ENCODE data around the gene YTHDF1. TPM values are rescaled to one million over a fixed set of nuclear protein-coding genes. Genes with fewer than 3 reads are reported as not detected.
A peak's percentile ranks its signal among the peaks of the same experiment; 100 is the strongest.

Gene YTHDF1
- total RNA-seq, 1 donor from 2014 or later: 43.3 TPM

- no peak overlapping the region for H3K27ac Mint-ChIP-seq (ENCODE audit: unreplicated experiment)
- H3K9me3 Mint-ChIP-seq (ENCODE audit: unreplicated experiment): peaks cover 33% of the 10 kb centered on the region
- DNase-seq: no peak
- peaks cover 7% of the 10 kb centered on the region for H3K27me3 Mint-ChIP-seq (ENCODE audit: unreplicated experiment)
- no peaks in the 10 kb centered on the region for H3K36me3 Mint-ChIP-seq (ENCODE audit: unreplicated experiment)
- H3K4me1 Mint-ChIP-seq (ENCODE audit: low read depth, unreplicated experiment): no peaks in the 10 kb centered on the region
- no peak overlapping the region for H3K4me3 Mint-ChIP-seq (ENCODE audit: unreplicated experiment)
- TF ChIP-seq, protein P1, sequence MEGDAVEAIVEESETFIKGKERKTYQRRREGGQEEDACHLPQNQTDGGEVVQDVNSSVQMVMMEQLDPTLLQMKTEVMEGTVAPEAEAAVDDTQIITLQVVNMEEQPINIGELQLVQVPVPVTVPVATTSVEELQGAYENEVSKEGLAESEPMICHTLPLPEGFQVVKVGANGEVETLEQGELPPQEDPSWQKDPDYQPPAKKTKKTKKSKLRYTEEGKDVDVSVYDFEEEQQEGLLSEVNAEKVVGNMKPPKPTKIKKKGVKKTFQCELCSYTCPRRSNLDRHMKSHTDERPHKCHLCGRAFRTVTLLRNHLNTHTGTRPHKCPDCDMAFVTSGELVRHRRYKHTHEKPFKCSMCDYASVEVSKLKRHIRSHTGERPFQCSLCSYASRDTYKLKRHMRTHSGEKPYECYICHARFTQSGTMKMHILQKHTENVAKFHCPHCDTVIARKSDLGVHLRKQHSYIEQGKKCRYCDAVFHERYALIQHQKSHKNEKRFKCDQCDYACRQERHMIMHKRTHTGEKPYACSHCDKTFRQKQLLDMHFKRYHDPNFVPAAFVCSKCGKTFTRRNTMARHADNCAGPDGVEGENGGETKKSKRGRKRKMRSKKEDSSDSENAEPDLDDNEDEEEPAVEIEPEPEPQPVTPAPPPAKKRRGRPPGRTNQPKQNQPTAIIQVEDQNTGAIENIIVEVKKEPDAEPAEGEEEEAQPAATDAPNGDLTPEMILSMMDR (IDR thresholded peaks at IDR 0.05; ENCODE audit: partially characterized antibody, unreplicated experiment): no peak
Measured at GRCh38 chr20:63186084-63186483, 29.8 kb downstream of the YTHDF1 start.

GRCh38 chr20:63185215-63185796 is 30.6 kb downstream of the YTHDF1 start:
- H3K27me3 Mint-ChIP-seq (ENCODE audit: unreplicated experiment): peaks cover 11% of the 10 kb centered on the region

GRCh38 chr20:63183422-63184146 is 32.3 kb downstream of the YTHDF1 start:
- H3K9me3 Mint-ChIP-seq (ENCODE audit: unreplicated experiment): peaks cover 27% of the 10 kb centered on the region
- no peaks in the 10 kb centered on the region for H3K36me3 Mint-ChIP-seq (ENCODE audit: unreplicated experiment)
- TF ChIP-seq, protein P1 (IDR thresholded peaks at IDR 0.05; ENCODE audit: partially characterized antibody, unreplicated experiment): peak; percentile 84
- peaks cover 17% of the 10 kb centered on the region for H3K27me3 Mint-ChIP-seq (ENCODE audit: unreplicated experiment)
- peak overlapping the region; percentile 8 for H3K27ac Mint-ChIP-seq (ENCODE audit: unreplicated experiment)
- DNase-seq: peak; percentile 78
- peak overlapping the region; percentile 43 for H3K4me3 Mint-ChIP-seq (ENCODE audit: unreplicated experiment)
- peaks cover 4% of the 10 kb centered on the region for H3K4me1 Mint-ChIP-seq (ENCODE audit: low read depth, unreplicated experiment)

More at GRCh38 chr20:63185215-63185796, 30.6 kb downstream of the YTHDF1 start:
- no peak for DNase-seq
- Mint-ChIP-seq H3K4me1 (ENCODE audit: low read depth, unreplicated experiment) (peaks cover 2% of the 10 kb centered on the region), H3K9me3 (ENCODE audit: unreplicated experiment) (peaks cover 33% of the 10 kb centered on the region), H3K4me3 (ENCODE audit: unreplicated experiment) (no peak overlapping the region), H3K36me3 (ENCODE audit: unreplicated experiment) (no peaks in the 10 kb centered on the region), H3K27ac (ENCODE audit: unreplicated experiment) (no peak overlapping the region)
- TF ChIP-seq, protein P1 (IDR thresholded peaks at IDR 0.05; ENCODE audit: partially characterized antibody, unreplicated experiment): no peak

GRCh38 chr20:63182946-63183415 is 33.0 kb downstream of the YTHDF1 start:
- DNase-seq: no peak
- Mint-ChIP-seq H3K27me3 (ENCODE audit: unreplicated experiment) (peaks cover 17% of the 10 kb centered on the region), H3K36me3 (ENCODE audit: unreplicated experiment) (no peaks in the 10 kb centered on the region), H3K4me3 (ENCODE audit: unreplicated experiment) (no peak overlapping the region), H3K9me3 (ENCODE audit: unreplicated experiment) (peaks cover 27% of the 10 kb centered on the region), H3K4me1 (ENCODE audit: low read depth, unreplicated experiment) (peaks cover 4% of the 10 kb centered on the region), H3K27ac (ENCODE audit: unreplicated experiment) (peak overlapping the region; percentile 8)
- TF ChIP-seq, protein P1 (IDR thresholded peaks at IDR 0.05; ENCODE audit: partially characterized antibody, unreplicated experiment): no peak

GRCh38 chr20:63182425-63182824 is 33.5 kb downstream of the YTHDF1 start:
- Mint-ChIP-seq H3K27ac (ENCODE audit: unreplicated experiment) (peak overlapping the region; percentile 73), H3K36me3 (ENCODE audit: unreplicated experiment) (no peaks in the 10 kb centered on the region), H3K4me1 (ENCODE audit: low read depth, unreplicated experiment) (peaks cover 4% of the 10 kb centered on the region), H3K27me3 (ENCODE audit: unreplicated experiment) (peaks cover 17% of the 10 kb centered on the region), H3K4me3 (ENCODE audit: unreplicated experiment) (no peak overlapping the region), H3K9me3 (ENCODE audit: unreplicated experiment) (peaks cover 25% of the 10 kb centered on the region)
- peak; percentile 60 for DNase-seq
- TF ChIP-seq, protein P1 (IDR thresholded peaks at IDR 0.05; ENCODE audit: partially characterized antibody, unreplicated experiment): no peak
